ENCODE measurements around the gene ATF2.

Gene ATF2

DNA sequence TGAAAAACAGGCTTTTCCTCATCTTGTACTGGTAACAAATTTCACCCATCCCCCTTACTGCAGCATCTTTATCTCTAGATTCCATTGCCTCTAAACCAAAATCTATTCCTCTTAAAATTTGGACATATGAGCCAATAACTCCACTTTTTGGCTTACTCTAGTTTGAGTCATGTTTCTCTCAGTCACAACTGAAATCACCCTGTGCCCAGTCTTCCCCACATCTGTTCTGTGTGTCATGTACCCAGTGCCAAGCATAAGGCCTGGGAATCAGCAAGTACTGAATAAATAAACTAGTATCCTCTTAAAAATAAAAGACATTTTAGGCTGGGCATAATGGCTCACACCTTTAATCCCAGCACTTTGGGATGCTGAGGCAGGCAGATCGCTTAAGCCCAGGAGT, 142.1 kb downstream of the ATF2 start:
- DNase-seq: no peak

DNA sequence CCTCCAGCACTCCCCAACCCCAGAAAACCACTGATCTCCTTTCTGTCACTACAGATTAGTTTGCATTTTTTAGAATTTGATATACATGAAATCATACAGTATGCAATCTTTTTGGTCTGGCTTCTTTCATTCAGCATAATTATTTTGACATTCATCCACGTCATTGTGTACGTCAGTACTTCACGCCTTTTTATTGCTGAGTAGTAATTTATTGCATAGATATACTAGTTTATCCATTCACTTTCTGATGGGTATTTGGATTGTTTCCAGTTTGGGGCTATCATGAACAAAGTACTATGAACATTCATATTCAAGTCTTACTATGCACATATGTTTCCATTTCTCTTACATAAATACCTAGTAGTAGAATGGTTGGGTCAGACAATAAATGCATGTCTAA, 142.8 kb downstream of the ATF2 start:
- no peak for DNase-seq

- no peak for DNase-seq
Measured at GRCh38 chr2:175022923-175023322, 145.1 kb downstream of the ATF2 start.
